DMS153 treated with DMSO at 0.1 percent for 48 hours (cell line): Measurements from ENCODE around the gene PPP1R13B.

Experiments
- DNase-seq: peaks from one replicate; lab custom pipeline; 2025; ENCODE audit not compliant: unreplicated experiment; lab: John Stamatoyannopoulos, UW

The PPP1R13B gene

GRCh38 chr14:103880348-103881267 lies 33.2 kb upstream of the PPP1R13B start:
- no peak for DNase-seq

GRCh38 chr14:103879570-103880347 lies 32.4 kb upstream of the PPP1R13B start:
- no peak for DNase-seq

- DNase-seq, result no peak
Measured at GRCh38 chr14:103879118-103879569, 31.8 kb upstream of the PPP1R13B start.

- DNase-seq, result no peak
Measured at GRCh38 chr14:103878180-103878579, 30.8 kb upstream of the PPP1R13B start.

- no peak for DNase-seq
Measured at GRCh38 chr14:103875010-103875409, 27.6 kb upstream of the PPP1R13B start.

GRCh38 chr14:103872481-103873113 lies 25.2 kb upstream of the PPP1R13B start:
- DNase-seq, result no peak

- no peak for DNase-seq
Measured at GRCh38 chr14:103871596-103872480, 24.5 kb upstream of the PPP1R13B start.

- no peak for DNase-seq
Measured at GRCh38 chr14:103870891-103871595, 23.7 kb upstream of the PPP1R13B start.

GRCh38 chr14:103870144-103870876 lies 22.9 kb upstream of the PPP1R13B start:
- no peak for DNase-seq

- DNase-seq, result no peak
Measured at GRCh38 chr14:103869406-103870143, 22.2 kb upstream of the PPP1R13B start.

GRCh38 chr14:103868242-103868897 lies 21.0 kb upstream of the PPP1R13B start:
- DNase-seq, result no peak

- no peak for DNase-seq
Measured at GRCh38 chr14:103867523-103867953, 20.2 kb upstream of the PPP1R13B start.

- no peak for DNase-seq
Measured at GRCh38 chr14:103867020-103867419, 19.6 kb upstream of the PPP1R13B start.

- DNase-seq, result no peak
Measured at GRCh38 chr14:103863245-103863644, 15.9 kb upstream of the PPP1R13B start.

- DNase-seq, result no peak
Measured at GRCh38 chr14:103862393-103862782, 15.0 kb upstream of the PPP1R13B start.

- DNase-seq, result no peak
Measured at GRCh38 chr14:103861413-103862392, 14.3 kb upstream of the PPP1R13B start.
